Effector CD4-positive, alpha-beta T cell (primary cell): ENCODE measurements around the gene ARFRP1.

Experiments used
- DNase-seq: peaks from one replicate; pipeline ENCODE4 v3.0.0-alpha.2; 2020

ARFRP1 gene

GRCh38 chr20:63690003-63690897 lies 17.5 kb downstream of the ARFRP1 start:
- DNase-seq = no peak

GRCh38 chr20:63689046-63690002 lies 18.5 kb downstream of the ARFRP1 start:
- DNase-seq = no peak

GRCh38 chr20:63688228-63689045 lies 19.3 kb downstream of the ARFRP1 start:
- no peak for DNase-seq

- DNase-seq = no peak
Observed at GRCh38 chr20:63687419-63688178, 20.2 kb downstream of the ARFRP1 start.

- DNase-seq = no peak
Observed at GRCh38 chr20:63686492-63687321, 21.1 kb downstream of the ARFRP1 start.

GRCh38 chr20:63686094-63686491 lies 21.7 kb downstream of the ARFRP1 start:
- no peak for DNase-seq

GRCh38 chr20:63685269-63686026 lies 22.3 kb downstream of the ARFRP1 start:
- DNase-seq = no peak

GRCh38 chr20:63682384-63683139 lies 25.2 kb downstream of the ARFRP1 start:
- no peak for DNase-seq

- no peak for DNase-seq
Observed at GRCh38 chr20:63681609-63682142, 26.1 kb downstream of the ARFRP1 start.

- DNase-seq = no peak
Observed at GRCh38 chr20:63680857-63681608, 26.7 kb downstream of the ARFRP1 start.

GRCh38 chr20:63680427-63680826 lies 27.3 kb downstream of the ARFRP1 start:
- no peak for DNase-seq

GRCh38 chr20:63679799-63680305 lies 27.9 kb downstream of the ARFRP1 start:
- DNase-seq = no peak

GRCh38 chr20:63678667-63679465 lies 28.9 kb downstream of the ARFRP1 start:
- no peak for DNase-seq

GRCh38 chr20:63678071-63678470 lies 29.7 kb downstream of the ARFRP1 start:
- no peak for DNase-seq

GRCh38 chr20:63675681-63676368 lies 32.0 kb downstream of the ARFRP1 start:
- DNase-seq = no peak

- no peak for DNase-seq
Observed at GRCh38 chr20:63673951-63674350, 33.8 kb downstream of the ARFRP1 start.

GRCh38 chr20:63672666-63673065 lies 35.1 kb downstream of the ARFRP1 start:
- DNase-seq = no peak
